HG02884 (cell line): ENCODE measurements around the gene L3MBTL4.
"Not testable (repeated sequence)": the region's sequence is repeated elsewhere in the genome, so short reads cannot be mapped to it uniquely, and the experiment has no call there.

Experiments
- ATAC-seq: cut with Tn5 transposase; IDR thresholded peaks from one replicate; pipeline ENCODE4 v1.9.1; 2021; ENCODE audit warnings: mild to moderate bottlenecking, moderate library complexity; ENCODE audit not compliant: unreplicated experiment

Gene L3MBTL4

DNA sequence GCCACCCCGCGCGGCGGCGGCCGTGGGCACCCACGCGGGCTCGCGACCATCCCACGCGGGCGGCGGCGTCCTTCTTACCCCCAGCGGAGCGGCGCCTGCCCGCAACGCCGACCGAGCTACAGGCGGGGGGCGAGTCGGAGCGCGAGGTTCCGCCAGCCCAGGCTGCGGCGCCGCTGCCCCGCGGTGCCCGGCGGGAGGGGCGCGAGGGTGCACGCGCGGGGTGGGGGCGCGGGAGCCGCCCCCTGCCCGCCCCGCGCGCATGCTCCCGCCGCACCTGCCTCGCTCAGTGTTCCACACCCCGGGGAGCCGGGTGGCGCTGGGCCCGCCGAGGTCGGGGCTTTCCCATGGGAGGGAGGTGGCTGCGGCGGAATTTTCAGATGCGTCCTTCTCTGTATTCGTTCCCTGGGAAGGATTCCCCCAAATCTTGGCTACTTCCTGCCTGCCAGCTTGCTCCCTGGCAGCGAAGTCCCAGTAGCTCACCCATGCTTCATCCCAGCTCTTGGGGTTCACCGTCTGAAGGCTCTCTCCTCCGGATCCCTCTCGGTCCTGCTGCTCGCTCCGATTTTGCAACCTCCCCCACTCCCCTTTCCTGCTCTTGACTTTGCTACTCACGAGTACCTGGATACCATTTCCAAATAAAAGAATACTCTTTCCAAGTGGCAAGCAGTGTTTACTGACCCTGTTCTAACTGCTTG is at the start of gene L3MBTL4:
L3MBTL4 (minus strand) TSS at position 189 of the 695 bp plus-strand sequence. CDS start 103,286 bp downstream, outside the sequence.
- ATAC-seq, result peak; percentile 59

DNA sequence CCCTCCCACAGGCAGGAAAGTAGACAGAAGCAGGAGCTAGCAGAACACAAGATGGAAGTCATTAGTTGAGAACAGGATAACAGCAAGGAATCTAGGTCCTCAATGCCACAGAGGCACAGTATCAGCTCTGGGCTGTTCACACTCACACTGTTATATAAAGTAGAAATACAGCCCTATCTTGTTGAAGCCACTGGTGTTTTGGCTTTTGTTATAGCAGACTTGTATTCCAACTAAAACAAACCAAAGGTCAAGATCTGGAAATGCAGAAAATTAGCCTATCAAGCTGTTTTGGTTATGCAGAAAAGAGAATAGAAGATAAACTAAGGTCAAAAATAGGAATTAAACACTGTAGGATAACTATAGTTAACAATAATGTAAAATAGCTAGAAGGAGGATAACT is 37.5 kb upstream of the L3MBTL4 start:
- no peak for ATAC-seq

DNA sequence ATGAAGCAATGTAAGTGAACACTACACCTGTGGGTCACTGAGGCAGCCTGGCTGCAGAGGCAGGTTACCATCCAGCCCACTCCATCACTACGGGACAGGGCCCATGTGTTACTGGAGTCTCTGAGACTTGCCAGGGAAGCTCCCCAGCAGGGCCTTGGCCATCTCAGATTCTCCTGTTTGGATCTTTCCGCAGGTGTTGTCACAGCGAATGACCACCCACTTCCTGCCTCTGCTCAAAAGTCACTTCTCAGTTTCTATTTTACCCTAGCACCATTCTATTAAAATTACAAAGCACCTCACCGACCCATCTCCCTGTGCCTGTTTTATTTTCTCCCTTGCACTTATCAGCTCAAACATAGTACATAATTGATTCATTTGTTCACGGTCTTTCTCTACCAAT is 34.5 kb upstream of the L3MBTL4 start:
- ATAC-seq, result peak; percentile 79

DNA sequence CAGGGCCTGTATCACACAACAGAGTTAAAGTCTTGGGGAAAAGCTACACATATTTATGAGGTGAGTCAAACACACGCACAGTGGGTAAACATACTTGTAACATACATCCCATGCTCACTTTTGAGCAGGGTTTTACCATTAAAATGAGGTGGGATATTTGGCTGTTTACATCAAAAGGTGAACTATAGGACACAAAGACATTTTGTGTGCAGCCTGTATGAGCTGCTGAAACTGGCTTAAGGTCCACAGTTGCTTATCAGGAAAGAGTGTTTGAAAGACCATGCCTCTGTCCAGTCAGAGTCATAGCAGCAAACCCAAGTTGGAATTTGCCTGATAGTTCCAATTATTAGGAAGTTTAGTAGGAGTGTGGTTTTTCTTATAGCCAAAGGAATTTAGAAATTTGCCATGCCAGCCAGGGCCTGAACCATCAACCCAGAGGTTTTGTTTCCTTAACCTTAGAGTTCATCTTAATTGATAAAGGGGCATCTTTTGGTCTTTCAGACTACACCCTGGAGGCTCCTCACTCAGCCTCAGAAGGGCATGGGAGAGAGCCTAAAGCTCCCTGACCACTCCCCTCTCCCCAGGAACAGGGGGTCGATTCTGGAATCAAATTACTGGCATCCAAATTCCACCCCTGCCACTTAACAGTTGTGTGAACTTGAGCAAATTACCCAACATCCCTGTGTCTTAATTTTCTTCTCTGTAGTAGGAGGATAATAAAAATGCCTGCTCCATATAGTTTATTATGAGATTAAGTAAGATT is 29.9 kb upstream of the L3MBTL4 start:
- ATAC-seq, result no peak

DNA sequence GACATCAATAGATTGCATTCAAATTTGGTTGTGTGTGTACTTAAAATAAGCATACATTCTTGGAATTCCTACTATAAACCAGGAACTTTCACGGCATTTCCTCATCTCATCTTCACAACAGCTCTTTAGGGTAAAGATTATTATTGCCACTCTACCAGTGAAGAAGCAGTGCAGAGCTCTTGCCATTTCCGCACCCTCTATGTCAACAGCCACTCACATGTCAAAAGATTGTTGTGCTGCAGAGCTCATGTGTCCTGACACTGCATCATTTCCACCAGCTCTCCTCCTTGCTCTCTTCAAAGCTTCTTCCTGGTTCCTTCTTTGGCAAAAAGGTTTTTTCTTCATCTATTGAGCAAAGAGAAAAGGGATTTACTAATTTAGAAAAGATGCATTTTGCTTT is 26.5 kb upstream of the L3MBTL4 start:
- ATAC-seq, result no peak

DNA sequence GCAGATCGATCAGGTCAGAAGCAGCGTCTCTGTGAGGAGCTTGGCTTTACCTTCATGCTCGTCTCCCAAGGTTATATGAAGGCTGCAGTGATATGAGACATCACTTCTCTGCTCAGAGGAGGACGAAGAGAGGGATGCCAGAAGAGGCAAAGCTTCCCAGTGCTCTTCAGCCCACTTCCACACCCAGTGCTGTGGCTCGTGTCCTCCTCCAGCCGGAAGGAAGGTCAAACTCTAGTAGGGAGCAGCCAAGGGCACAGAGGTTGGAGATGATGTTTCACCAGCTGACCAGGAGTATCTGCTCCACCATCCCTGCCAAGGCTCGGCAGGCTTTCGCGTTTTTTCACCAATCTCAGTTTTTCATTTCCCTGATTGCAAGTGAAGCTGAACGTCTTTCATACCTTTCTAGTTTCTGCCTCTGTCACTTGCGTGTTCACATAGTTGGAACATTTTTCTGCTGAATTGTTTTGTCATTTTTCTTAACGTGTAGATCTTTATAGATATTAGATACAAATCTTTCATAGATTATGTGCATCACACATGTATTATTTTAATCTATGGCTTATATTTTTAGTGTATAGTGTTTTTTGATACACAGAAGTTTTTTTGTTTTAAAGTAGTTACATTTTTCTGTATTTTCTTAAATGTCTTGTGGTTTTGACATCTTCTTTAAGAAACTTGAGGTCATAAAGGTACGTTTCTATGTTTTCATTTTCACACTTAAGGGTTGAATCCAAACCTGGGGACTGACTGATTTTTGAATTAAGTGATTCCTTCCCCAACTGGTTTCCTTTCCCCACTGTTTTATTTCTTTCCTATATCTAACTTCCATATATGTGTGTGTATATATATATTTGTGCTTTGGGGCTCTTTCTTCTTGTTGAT is 23.5 kb upstream of the L3MBTL4 start:
- no peak for ATAC-seq

DNA sequence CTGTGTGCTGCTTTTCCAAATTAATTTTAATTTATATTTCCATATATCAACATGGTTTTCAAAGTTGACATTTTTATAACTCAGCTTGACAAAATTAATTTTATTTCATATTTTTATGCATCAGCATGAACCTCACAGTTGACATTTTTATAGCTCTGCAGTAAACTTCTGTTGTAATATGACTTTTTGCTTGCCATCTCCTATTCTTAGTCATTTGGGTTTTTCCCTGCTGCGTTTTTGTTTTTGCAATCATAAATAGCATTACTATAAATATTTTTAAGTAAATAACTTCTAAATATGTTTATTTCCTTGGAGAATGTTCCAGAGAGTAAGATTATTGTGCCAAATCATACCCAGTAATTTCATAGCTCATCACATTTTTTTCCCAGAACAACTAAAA is 21.0 kb upstream of the L3MBTL4 start:
- ATAC-seq, result peak; percentile 50

DNA sequence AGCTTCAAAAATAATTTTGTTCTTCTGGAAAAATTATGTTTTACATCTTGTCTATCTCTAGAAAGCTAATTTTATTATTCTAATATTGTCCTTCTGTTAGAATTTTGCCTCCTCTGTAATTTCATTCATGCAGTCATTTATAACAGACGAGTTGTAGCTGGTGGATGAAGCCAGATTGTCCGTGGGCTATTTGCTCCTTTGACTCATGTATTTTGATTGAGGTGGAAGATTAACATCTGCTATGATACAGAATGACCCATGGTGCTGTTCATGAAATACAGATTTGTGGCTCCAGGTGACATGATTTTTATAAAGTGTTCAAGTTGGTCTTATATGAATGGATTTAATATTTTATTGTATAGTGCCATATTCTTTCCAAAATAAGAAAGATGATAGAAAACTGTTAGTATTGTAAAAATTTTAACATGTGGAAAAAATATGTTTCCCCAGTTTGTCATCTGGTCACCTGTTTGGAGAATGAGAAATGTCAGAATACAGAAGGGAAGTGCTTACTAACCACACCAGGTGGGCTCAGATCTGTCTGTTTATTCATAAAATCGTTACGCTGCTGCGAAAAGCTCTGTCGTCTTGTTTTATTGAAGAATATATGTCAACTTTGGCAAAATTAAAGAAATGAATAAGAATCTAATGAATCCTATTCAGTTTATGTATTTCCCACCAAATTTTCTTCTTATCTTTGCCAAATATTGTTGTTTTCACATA is 20.4 kb upstream of the L3MBTL4 start:
- no peak for ATAC-seq

DNA sequence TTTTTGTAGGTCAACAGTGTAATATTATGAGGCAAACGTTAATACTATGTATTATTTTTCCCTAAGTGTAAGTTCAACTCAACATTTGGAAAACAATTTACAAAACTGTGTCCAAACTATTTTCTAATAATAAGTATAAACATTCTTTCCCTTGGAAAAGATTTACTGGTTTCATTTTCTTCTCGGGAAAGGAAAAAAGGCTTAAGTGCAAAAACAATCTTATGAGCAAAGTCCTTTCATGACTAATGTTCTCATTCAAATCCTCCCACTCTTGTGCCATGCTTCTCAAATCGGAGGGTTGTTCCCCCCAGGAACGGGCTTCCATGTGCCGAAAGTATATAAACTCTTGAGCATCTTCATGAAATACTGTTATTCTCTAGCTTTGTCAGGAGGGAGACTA is 19.8 kb upstream of the L3MBTL4 start:
- no peak for ATAC-seq

DNA sequence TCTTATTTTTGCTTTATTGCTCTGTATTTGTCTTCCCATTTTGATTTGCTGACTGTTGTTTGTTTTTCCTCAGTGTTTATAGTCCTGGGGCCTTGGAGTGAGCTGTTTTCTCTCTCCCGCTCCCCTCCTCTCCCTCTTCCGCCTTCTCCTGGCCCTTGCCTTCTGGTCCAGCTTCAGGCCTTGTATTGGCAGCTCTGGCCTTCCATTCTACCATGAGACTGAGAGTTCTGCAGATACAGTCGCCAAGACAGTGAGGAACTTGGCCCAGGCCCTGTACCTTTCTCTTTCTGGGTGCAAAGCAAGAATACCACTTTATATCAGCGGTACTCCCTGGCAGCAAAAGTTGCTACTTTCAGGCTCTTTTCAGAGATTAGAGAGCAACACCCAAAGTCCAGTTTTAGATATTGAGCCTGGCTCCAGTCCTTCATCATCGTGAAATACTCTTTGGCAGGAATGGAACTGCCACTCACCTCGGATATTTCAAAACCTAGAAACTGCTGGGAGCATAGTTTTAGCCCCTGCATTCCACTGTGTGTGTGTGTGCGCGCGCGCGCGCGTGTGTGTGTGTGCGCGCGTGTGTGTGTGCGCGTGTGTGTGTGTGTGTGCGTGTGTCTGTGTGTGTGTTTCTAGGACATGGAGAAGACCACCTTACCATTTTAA is 17.1 kb upstream of the L3MBTL4 start:
- ATAC-seq, result no peak

DNA sequence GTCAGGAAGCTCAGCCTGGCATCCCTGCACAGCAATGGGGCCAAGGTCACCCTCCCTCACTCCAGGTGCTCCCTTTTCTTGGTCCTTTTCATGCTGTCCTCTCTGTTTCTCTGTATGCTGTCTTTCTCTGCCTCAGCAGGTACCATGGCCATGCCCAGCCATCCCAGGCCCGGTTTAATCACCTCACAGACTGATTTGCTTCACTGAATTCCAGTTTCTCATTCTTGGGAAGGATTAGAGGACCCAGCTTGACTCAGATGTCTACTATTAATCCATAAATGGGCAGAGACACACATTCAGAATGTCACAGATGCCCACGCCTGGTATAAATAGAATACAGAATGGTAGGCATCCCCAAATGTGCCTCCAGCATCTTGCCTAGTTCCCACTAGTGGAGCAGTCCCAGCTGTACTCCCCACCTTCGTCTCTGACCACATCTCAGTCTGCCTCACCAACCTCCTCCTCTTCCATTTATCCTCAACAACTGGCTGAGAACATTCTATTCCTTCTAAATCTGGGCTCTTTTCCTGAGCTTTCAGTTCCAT is 14.2 kb upstream of the L3MBTL4 start:
- no peak for ATAC-seq

DNA sequence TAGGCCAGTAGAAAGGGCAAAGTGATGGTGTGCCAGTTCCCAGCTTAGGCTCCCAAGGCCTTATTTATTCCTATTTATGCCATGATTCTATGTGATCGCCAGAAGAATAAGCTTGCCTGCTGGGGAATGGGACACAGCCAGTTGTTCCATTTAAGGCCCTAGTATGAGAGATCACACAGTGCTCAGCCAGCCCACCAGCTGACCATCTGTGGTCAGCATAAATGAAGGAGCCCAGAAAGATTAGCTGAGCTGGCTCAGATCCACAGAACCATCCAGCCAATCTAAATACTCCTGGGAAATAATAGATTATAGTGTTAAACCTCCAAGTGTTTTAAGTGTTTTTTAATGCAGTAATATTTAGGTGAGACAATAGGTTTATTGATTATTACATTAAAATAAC is 12.6 kb upstream of the L3MBTL4 start:
- ATAC-seq, result no peak

DNA sequence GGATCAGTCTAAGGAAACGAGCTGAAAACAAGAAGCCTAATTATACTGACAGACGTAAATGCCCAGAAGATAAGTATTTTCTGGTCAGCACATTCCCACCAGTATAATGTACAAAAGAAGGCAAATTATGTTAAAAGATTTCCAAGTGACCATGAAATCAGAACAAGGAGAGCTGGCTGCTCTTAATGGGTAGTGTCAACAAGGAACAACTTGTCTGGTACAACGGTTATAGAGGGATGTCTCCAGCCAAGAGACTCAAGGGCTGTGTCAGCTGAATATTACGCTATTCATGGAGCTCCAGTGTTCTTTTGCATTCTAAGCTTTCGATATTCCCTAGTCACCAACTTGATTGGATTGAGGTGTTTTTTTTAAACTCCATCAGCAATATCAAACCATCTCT is 8.6 kb upstream of the L3MBTL4 start:
- ATAC-seq, result no peak

DNA sequence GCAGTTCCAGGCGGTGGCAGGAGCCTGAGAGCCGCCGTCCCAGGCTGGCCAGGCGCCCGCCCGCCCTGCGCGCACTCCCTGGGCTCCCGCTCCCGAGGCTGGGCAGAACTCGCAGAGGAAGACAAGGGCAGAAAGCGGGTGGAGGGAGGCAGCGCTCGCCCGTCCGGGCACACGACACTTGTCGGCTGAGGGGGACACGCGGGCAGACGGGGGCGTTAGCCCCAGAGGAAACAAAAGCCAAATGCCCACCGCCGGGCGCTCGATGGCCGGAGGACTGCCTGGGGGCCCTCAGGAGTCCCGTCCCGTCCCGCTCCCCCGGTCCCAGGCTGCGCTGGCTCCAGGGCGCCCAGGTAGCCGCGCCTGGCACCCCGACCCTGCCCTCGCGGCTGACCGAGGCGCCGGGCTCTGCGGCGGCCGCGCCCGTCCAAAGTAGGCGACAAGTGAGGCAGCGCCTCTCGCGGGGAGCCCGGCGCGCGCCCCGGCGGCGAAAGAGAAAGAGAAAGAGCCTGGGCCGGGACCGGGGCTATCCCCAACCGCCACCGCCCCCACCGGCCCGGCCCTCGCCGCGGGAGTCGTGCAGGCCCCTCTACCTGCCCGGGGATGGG is 491 bp downstream of the L3MBTL4 start:
- peak; percentile 77 for ATAC-seq

DNA sequence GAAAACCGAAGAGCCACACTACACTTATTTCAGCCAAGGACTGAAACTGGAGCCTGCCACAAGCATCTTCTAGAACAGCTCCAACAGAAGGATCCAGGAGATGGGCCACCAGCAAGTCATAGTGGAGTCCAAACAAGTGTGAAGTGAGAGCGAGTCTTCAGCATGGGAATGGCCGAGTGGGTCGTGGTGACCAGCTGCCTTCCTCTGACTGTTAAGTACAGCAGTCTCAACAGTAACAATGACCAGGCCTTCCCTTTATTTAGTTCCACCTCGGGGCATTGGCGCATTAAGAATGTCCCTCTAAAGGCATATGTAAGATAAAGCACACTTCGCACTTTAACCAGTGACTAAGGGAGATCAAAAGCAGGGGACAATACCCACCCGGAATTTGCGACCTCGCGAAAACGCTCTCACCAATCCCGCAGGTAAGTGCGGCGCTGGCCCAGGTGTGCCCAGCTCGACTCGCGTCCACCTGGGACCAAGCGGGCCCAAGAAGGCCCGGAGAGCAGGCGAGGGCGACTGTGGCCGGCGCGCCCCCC is 1.1 kb downstream of the L3MBTL4 start:
- no peak for ATAC-seq

DNA sequence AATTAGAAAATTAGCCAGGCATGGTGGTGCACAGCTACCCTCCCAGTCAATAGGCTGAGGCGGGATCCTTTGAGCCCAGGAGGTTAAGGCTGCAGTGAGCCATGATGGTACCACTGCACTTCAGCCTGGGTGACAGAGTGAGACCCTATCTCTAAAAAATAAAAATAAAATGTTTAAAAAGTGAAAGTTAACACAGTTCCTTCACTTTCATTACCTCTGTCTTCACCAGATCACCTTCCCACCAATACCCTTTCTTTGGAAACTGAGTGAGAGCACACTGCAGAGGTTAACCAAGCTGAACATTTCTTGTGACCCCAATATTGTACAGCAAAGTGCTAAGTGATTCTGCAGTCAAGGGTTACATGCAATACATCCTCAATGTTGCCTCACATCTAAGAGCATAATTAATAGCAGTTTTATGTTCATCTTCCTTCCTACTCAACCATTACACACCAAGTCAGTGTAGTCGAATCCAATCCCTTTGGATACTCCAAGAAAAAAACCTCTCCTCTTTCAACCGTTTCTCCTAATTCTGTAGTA is 1.7 kb downstream of the L3MBTL4 start:
- no peak for ATAC-seq

DNA sequence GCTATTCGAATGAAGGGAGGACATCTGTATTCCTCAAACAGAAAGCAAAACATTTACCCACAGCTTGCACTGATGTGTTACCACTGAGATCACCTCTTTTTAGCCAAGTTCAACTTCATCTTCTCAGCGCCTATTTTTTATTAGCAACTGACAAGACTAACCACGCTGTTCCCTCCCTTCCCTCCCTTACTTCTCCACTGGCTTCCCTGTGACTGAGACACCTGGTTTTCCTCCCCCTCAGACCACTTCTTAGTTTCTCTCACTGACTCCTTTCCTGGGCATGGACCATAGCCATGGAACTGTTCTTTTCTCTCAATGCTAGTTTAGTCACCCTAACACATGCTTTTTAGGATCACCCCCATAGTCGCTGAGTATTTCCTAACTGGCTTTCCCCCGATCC is 3.3 kb downstream of the L3MBTL4 start:
- no peak for ATAC-seq

DNA sequence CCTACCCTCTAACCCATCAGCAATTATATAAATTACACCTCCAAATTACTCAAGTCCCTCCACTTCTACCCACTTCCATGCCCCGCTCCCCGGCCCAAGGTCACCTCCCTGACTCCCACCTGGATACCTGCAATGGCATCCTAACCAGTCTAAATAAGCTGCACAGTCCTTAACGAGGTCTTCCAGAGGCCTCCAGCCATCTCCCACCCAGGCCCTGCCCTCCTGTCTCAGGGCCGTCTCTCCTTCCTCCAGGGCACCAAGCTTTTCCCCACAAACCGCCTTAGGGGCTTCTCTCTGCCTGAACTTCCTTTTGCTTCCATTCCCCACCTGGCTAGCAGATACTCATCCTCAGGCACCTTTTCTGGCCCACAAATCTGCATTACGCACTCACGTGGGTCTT is 4.8 kb downstream of the L3MBTL4 start:
- no peak for ATAC-seq

DNA sequence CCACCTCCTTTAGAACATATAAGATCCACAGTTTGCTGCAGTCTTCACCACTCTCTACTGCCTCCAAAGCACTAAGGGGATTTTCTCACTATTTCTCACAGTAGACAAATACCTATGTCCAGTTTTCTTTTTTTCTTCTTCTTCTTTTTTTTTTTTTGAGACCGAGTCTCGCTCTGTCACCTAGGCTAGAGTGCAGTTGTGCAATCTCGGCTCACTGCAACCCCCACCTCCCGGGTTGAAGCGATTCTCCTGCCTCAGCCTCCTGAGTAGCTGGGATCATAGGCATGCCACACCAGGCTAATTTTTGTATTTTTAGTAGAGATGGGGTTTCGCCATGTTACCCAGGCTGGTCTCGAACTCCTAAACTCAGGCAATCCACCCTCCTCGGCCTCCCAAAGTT is 6.2 kb downstream of the L3MBTL4 start:
- ATAC-seq, result not testable (repeated sequence)
